ENCODE measurements around the gene RAI14. TPM values are rescaled to one million over a fixed set of nuclear protein-coding genes. Genes with fewer than 3 reads are reported as not detected.
"Not testable (repeated sequence)": the region's sequence is repeated elsewhere in the genome, so short reads cannot be mapped to it uniquely, and the experiment has no call there.

The RAI14 gene
- polyA plus RNA-seq, 3 donors = 5.1 to 12.8 (median 9.6) TPM

GRCh38 chr5:34712565-34712964, 56.4 kb downstream of the RAI14 start:
- 91 to 95% (median 95%) methylated on average over 4 of the region's 4 CpGs for WGBS, 3 donors
- H3K27ac ChIP-seq (ENCODE audit: low read depth, low read length) = no peak overlapping the region

- 68 to 78% (median 73%) methylated on average over 1 of the region's 1 CpG for WGBS, 3 donors
- H3K27ac ChIP-seq (ENCODE audit: low read depth, low read length) = no peak overlapping the region
These were observed 59.6 kb downstream of the RAI14 start for GRCh38 chr5:34715711-34716110.

GRCh38 chr5:34716986-34717385, 60.9 kb downstream of the RAI14 start:
- 66 to 97% (median 71%) methylated on average over 2 of the region's 2 CpGs for WGBS, 3 donors

DNA sequence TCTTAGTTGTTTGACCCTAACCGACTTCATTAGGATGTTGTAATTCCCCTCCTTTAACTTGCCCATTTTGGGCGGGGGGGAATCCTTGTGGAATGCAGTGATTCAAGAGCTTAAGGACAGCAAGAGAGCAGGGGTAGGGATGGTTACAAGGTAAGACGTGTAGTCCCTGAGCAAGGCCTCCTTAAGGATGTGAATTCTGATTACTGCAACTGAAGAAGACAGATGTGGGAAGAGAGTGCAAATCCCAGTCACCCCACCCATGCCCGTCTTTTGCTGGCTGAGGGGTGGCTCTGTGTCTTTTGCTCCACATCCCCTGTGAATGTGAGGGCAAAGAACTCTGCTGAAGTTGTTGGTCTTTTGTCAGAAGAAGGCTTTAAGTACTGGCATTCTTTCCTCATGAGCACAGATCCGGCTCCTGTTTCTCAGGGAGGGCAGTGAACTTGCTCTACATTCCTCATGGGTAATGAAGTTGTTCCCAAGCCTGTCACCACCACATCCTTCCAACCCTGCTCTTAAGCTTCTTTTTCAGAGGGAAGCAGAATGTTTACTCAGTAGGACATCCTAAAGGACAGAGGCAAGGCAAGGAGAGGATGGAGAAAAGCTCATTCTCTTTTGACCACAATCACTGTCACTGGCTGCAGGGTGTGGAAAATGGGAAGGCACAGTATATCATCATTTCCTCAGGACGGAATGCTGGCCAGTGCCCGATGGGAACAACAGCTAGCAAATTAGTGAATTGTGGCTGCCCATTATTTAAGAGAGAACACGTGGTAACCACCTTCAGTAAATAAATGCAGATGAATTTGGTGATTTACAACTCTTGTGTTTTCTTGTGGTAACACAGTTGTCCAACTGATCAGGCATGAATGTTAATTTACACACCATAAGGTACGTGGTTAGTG, 61.5 kb downstream of the RAI14 start:
- WGBS, 3 donors = 65 to 72% (median 66%) methylated on average over 9 of the region's 9 CpGs
- no peak overlapping the region for H3K27ac ChIP-seq (ENCODE audit: low read depth, low read length)

More at GRCh38 chr5:34716986-34717385, 60.9 kb downstream of the RAI14 start:
- H3K27ac ChIP-seq (ENCODE audit: low read depth, low read length) = no peak overlapping the region

GRCh38 chr5:34718516-34718915, 62.4 kb downstream of the RAI14 start:
- WGBS, 3 donors = 85 to 95% (median 88%) methylated on average over 4 of the region's 4 CpGs
- no peak overlapping the region for H3K27ac ChIP-seq (ENCODE audit: low read depth, low read length)

DNA sequence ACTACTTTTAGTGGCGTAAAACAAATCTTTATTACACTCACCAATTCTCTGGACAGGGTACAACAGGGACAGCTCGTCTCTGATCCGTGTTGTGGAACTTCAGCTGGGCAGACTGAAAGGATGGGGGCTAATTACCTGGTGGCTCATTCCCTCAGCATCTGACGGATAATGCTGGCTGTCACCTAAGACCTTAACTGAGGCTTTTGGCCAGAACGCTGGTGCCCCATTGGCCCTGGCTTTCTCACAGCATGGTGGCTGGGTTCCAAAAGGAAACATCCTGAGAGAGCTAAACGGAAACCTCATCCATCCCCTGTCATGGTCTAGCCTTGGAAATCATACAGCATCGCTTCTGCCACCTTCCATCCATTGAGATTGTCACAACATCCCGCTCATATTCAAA, 62.9 kb downstream of the RAI14 start:
- 77 to 91% (median 88%) methylated on average over 8 of the region's 8 CpGs for WGBS, 3 donors
- no peak overlapping the region for H3K27ac ChIP-seq (ENCODE audit: low read depth, low read length)

- H3K27ac ChIP-seq (ENCODE audit: low read depth, low read length) = no peak overlapping the region
- WGBS, 3 donors = 57 to 82% (median 78%) methylated on average over 3 of the region's 3 CpGs
These were observed 65.2 kb downstream of the RAI14 start for GRCh38 chr5:34721327-34721726.

DNA sequence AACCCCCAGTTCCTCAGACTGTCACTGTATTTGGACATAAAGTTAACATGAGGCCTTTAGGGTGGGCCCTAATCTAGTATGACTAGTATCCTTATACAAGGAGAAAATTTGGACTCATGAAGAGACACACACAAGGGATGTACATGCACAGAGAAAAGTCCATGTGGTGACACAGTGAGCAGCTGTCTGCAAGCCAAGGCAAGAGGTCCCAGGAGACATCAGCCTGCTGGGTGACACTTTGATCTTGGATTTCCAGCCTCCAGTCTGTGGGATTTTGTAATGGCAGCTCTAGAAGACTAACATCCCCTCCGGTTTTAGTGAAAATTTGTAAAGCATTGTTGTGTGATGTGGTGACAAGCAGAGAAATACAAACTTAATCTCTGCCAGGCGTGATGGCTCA, 66.1 kb downstream of the RAI14 start:
- no peak overlapping the region for H3K27ac ChIP-seq (ENCODE audit: low read depth, low read length)
- 89 to 93% (median 90%) methylated on average over 2 of the region's 2 CpGs for WGBS, 3 donors

DNA sequence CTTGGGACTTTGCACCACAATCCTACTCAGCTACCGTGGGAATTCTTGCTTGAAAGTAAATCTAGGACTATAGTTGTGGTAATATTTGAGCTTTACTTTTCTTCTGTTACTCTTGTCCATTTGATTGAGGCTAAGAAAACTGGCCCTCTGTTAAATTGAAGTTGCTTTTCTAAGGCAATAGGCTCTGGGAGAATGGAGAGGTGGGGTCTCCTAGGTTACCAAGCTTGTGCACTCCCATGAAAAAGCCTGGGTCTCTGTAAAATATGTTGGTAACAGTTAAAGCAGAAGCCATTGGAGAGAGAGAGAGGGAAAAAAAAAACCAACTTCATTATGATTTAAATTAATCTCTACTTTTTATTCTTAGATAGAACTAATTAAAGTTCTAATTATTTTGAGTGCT, 68.6 kb downstream of the RAI14 start:
- WGBS, 3 donors = 90 to 97% (median 91%) methylated on average over 1 of the region's 1 CpG
- H3K27ac ChIP-seq (ENCODE audit: low read depth, low read length) = no peak overlapping the region

DNA sequence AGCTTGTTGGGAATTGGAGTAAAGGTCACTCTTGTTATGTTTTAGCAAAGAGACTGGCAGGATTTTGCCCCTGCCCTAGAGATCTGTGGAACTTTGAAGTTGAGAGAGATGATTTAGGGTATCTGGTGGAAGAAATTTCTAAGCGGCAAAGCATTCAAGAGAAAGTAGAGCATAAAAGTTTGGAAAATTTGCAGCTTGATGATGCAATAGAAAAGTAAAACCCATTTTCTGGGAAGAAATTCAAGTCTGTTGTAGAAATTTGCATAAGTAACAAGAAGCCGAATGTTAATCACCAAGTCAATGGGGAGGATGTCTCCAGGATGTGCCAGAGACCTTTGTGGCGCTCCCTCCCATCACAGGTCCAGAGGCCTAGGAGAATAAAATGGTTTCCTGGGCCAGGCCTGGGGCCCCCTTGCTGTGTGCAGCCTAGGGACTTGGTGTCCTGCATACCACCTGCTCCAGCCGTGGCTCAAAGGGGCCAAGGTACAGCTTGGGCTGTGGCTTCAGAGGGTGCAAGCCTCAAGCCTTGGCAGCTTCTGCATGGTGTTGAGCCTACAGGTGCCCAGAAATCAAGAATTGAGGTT, 71.1 kb downstream of the RAI14 start:
- H3K27ac ChIP-seq (ENCODE audit: low read depth, low read length) = not testable (repeated sequence)
- WGBS, 3 donors = 92 to 100% (median 92%) methylated on average over 4 of the region's 4 CpGs

DNA sequence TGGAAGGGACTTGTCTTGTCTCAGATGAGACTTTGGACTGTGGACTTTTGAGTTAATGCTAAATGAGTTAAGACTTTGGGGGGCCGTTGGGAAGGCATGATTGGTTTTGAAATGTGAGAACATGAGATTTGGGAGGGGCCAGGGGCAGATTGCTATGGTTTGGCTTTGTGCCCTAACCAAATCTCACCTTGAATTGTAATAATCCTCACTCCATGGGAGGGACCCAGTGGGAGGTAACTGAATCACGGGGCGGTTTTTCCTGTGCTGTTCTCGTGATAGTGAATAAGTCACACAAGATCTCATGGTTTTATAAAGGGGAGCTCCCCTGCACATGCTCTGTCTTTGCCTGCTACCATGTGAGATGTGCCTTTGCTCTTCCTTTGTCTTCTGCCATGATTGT, 72.1 kb downstream of the RAI14 start:
- WGBS, 3 donors = 88 to 94% (median 90%) methylated on average over 4 of the region's 4 CpGs
- H3K27ac ChIP-seq (ENCODE audit: low read depth, low read length) = no peak overlapping the region

- H3K27ac ChIP-seq (ENCODE audit: low read depth, low read length) = no peak overlapping the region
- 65 to 79% (median 76%) methylated on average over 6 of the region's 6 CpGs for WGBS, 3 donors
These were observed 75.5 kb downstream of the RAI14 start for GRCh38 chr5:34731435-34732232.

DNA sequence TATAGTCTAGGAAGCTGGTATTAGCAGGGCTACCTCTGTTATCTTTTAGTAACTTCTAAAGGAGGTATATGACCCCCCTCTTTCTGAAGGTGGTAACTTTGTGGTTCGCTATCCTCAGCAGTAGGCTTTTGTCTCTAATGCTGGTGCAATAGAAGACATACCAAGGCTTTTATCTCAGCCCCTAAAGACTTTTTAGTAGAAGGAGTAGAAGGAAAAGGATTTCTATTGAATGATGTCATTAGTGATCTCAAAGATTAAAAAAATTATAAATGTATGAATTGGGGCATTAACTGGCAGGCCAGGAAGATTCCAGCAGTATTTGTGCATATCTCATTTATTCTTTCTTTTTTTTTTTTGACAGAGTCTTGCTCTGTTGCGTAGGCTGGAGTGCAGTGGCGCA, 78.2 kb downstream of the RAI14 start:
- no peak overlapping the region for H3K27ac ChIP-seq (ENCODE audit: low read depth, low read length)
- WGBS, 3 donors = 65 to 96% (median 78%) methylated on average over 3 of the region's 3 CpGs

- WGBS, 3 donors = 82 to 94% (median 86%) methylated on average over 19 of the region's 19 CpGs
- no peak overlapping the region for H3K27ac ChIP-seq (ENCODE audit: low read depth, low read length)
These were observed 79.6 kb downstream of the RAI14 start for GRCh38 chr5:34735491-34736426.

GRCh38 chr5:34736445-34737115, 80.5 kb downstream of the RAI14 start:
- 84 to 94% (median 92%) methylated on average over 3 of the region's 3 CpGs for WGBS, 3 donors
- no peak overlapping the region for H3K27ac ChIP-seq (ENCODE audit: low read depth, low read length)

DNA sequence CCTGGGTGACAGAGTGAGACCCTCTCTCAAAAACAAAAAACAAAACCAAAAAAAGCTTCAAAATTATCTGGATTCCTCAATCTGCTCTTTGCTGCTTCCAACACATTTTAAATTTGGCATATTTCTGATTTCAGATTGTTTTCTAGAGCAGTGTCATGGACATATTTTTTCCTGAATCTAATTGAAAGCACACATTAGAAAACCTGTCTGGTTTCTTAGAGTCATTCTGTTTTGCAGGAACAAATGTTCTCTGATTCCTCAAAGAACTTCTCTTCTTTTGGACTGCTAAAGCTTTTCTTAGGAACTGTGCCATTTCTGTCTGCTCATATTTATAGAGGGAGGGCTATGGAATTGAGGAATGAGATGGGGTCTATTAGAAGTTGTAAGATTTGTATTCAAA, 81.6 kb downstream of the RAI14 start:
- H3K27ac ChIP-seq (ENCODE audit: low read depth, low read length) = no peak overlapping the region

- H3K27ac ChIP-seq (ENCODE audit: low read depth, low read length) = no peak overlapping the region
- 58 to 96% (median 93%) methylated on average over 1 of the region's 1 CpG for WGBS, 3 donors
These were observed 82.3 kb downstream of the RAI14 start for GRCh38 chr5:34738381-34738780.

DNA sequence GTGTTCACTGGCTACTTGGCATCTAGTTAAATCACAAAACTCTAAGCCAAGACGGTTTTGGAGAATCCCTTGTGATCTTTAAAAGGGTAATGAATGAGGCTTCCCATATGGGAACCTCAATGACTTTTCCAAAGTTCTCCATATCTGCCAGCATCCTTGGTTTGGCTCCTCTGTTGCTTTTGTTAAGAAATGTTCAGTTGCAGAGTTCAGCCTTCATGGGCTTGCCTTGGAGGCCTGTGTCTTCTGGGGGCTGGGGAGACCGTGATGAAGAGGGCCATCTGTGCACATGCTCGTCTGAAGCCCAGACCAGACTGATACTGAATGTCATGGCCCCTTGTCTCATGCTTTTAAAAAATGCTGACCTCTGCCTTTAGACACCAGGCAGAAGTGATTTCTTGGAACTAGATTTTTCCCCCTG, 84.3 kb downstream of the RAI14 start:
- no peak overlapping the region for H3K27ac ChIP-seq (ENCODE audit: low read depth, low read length)
- WGBS, 3 donors = 48 to 68% (median 55%) methylated on average over 3 of the region's 3 CpGs

All from adipose tissue (tissue), 3 donors.